CD4-positive, CD25-positive, alpha-beta regulatory T cell (primary cell): ENCODE data around the gene NKX2-2. TPM values are rescaled to one million over a fixed set of nuclear protein-coding genes. Genes with fewer than 3 reads are reported as not detected.
"Not testable (repeated sequence)": the region's sequence is repeated elsewhere in the genome, so short reads cannot be mapped to it uniquely, and the experiment has no call there.

Experiments used
- ATAC-seq, 2 donors: fragments of 150-1000 bp; cut with Tn5 transposase; one replicate each; pipeline ENCODE4 v1.10.0; 2021; ENCODE audit warnings: low read depth in 2 of 2, moderate number of reproducible peaks in 2 of 2, moderate library complexity in 1 of 2
- DNase-seq, 3 donors: peaks; one replicate each; pipeline versions ENCODE4 v3.0.0 to v3.0.0-alpha.2; 2012 to 2022; ENCODE audit warnings: mixed read lengths in 1 of 3
- H3K27ac ChIP-seq: one replicate; pipeline ENCODE4 v1.7.0; 2013; ENCODE audit warnings: mild to moderate bottlenecking, low read length; ENCODE audit not compliant: insufficient read depth, poor library complexity, severe bottlenecking
- H3K27me3 ChIP-seq: one replicate; pipeline ENCODE4 v1.7.0; 2013; ENCODE audit warnings: low read length; ENCODE audit not compliant: control insufficient read depth, insufficient read depth
- H3K36me3 ChIP-seq: one replicate; pipeline ENCODE4 v1.7.0; 2013; ENCODE audit warnings: mild to moderate bottlenecking, low read length, moderate library complexity; ENCODE audit not compliant: control insufficient read depth, insufficient read depth
- H3K4me1 ChIP-seq: 2 replicates; pipeline ENCODE4 v1.7.0; 2013; ENCODE audit warnings: mild to moderate bottlenecking, low read length; ENCODE audit not compliant: insufficient read depth, control insufficient read depth, poor library complexity, severe bottlenecking
- H3K4me3 ChIP-seq: one replicate; pipeline ENCODE4 v1.7.0; 2013; ENCODE audit warnings: low read depth, mild to moderate bottlenecking, low read length, moderate library complexity
- H3K9me3 ChIP-seq, 2 experiments: 1 replicate in 1 of 2; 2 replicates in 1 of 2; pipeline ENCODE4 v1.7.0; 2013; ENCODE audit warnings: low read length in 2 of 2, mild to moderate bottlenecking in 1 of 2, moderate library complexity in 1 of 2; ENCODE audit not compliant: control insufficient read depth in 2 of 2
- H3K27ac Mint-ChIP-seq, 3 donors: one replicate each; pipeline ENCODE4 v1.8.0; 2020 to 2022; ENCODE audit warnings: mild to moderate bottlenecking in 3 of 3, mixed read lengths in 3 of 3, moderate library complexity in 2 of 3
- H3K27me3 Mint-ChIP-seq: one replicate; pipeline ENCODE4 v1.8.0; 2022; ENCODE audit warnings: mild to moderate bottlenecking, mixed read lengths
- H3K36me3 Mint-ChIP-seq: one replicate; pipeline ENCODE4 v1.8.0; 2020; ENCODE audit warnings: mixed read lengths
- H3K4me1 Mint-ChIP-seq, 4 donors: one replicate each; pipeline ENCODE4 v1.8.0; 2020 to 2022; ENCODE audit warnings: mixed read lengths in 4 of 4, mild to moderate bottlenecking in 1 of 4
- H3K4me3 Mint-ChIP-seq, 4 donors: one replicate each; pipeline ENCODE4 v1.8.0; 2020 to 2022; ENCODE audit warnings: mild to moderate bottlenecking in 4 of 4, mixed read lengths in 4 of 4, moderate library complexity in 3 of 4
- H3K9me3 Mint-ChIP-seq, 7 donors: one replicate each; pipeline ENCODE4 v1.8.0; 2020 to 2022; ENCODE audit warnings: mixed read lengths in 7 of 7, mild to moderate bottlenecking in 3 of 7, moderate library complexity in 2 of 7
- polyA plus RNA-seq, 4 donors: library from polyadenylated mRNA; unstranded; fragments of 300-500 nt; fragmentation: Illumina TruSeq; gene quantifications; one replicate each; pipeline ENCODE4 v1.2.3, GENCODE V29; 2021
- total RNA-seq: library from RNA; stranded (reverse); gene quantifications from one replicate; pipeline ENCODE4 v1.2.3, GENCODE V29; 2022

Gene NKX2-2
- total and polyA plus RNA-seq, 5 donors from 2014 or later = not detected

DNA sequence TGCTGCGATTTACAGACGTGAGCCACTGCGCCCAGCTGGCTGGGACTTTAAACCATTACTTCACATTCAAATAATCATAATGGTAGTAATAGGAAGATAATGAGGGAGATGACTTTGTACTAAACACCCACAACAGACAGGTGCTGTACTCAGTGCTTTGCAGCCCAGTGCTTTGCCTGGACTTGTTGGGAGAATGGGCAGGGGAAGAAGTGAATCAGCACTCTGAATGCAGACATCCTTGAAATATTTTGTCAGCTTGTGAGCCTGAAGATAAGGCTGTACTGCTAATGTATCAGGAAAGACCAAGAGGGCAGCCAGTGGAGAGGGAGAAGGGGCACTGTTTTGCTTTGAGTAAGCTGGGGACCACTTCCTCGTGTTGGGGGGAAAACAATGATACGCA, 17.4 kb downstream of the NKX2-2 start:
- H3K4me3 ChIP-seq = no peak overlapping the region
- Mint-ChIP-seq H3K9me3 (peaks cover 0 to 2% (median 0%) of the 10 kb centered on the region in 7 donors), H3K27ac (no peak overlapping the region), H3K27me3 (peaks cover 33% of the 10 kb centered on the region), H3K36me3 (no peaks in the 10 kb centered on the region), H3K4me1 (no peaks in the 10 kb centered on the region), H3K4me3 (no peak overlapping the region)
- no peaks in the 10 kb centered on the region for H3K36me3 ChIP-seq
- H3K9me3 ChIP-seq = no peaks in the 10 kb centered on the region
- H3K27me3 ChIP-seq = peaks cover 22% of the 10 kb centered on the region
- H3K27ac ChIP-seq = no peak overlapping the region
- no peak for ATAC-seq
- no peaks in the 10 kb centered on the region for H3K4me1 ChIP-seq
- DNase-seq = no peak

DNA sequence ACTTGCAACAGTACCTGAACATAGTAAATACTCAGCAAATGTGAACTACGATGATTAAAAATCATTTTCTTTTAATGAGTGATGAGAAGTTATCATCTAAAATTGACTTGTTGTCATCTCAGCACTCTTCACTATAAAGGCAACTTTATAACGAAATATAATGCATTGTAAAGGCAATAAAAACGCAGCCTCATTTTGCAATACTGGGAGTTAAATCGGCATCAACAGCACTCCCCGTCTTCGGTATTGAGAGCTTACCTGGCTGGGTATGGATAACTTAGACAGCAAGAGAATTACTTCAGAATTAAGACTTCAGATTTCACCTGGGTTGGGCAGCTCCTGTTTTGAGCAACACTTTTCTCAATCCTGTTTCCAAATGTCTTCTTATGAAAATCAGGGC, 20.8 kb downstream of the NKX2-2 start:
- Mint-ChIP-seq H3K9me3 (peaks cover 0 to 3% (median 0%) of the 10 kb centered on the region in 7 donors), H3K27ac (no peak overlapping the region), H3K4me1 (no peaks in the 10 kb centered on the region), H3K36me3 (no peaks in the 10 kb centered on the region), H3K4me3 (no peak overlapping the region), H3K27me3 (peaks cover 48% of the 10 kb centered on the region)
- Histone ChIP-seq H3K4me3 (no peak overlapping the region), H3K4me1 (no peaks in the 10 kb centered on the region), H3K27ac (no peak overlapping the region), H3K36me3 (no peaks in the 10 kb centered on the region), H3K9me3 (no peaks in the 10 kb centered on the region), H3K27me3 (peaks cover 34% of the 10 kb centered on the region)
- DNase-seq = no peak
- ATAC-seq = no peak

- DNase-seq = no peak
Observed at GRCh38 chr20:21490105-21490504, 23.8 kb downstream of the NKX2-2 start.

GRCh38 chr20:21480144-21480543, 33.7 kb downstream of the NKX2-2 start:
- not testable (repeated sequence) for ATAC-seq, DNase-seq
- H3K27me3 Mint-ChIP-seq = peaks cover 48% of the 10 kb centered on the region

More at GRCh38 chr20:21490105-21490504, 23.8 kb downstream of the NKX2-2 start:
- Mint-ChIP-seq H3K9me3 (peaks cover 0 to 6% (median 4%) of the 10 kb centered on the region in 7 donors), H3K27ac (no peak overlapping the region), H3K4me3 (no peak overlapping the region), H3K4me1 (no peaks in the 10 kb centered on the region), H3K36me3 (no peaks in the 10 kb centered on the region), H3K27me3 (peaks cover 49% of the 10 kb centered on the region)
- no peaks in the 10 kb centered on the region for H3K4me1 ChIP-seq
- H3K36me3 ChIP-seq = no peaks in the 10 kb centered on the region
- H3K4me3 ChIP-seq = no peak overlapping the region
- H3K9me3 ChIP-seq = no peaks in the 10 kb centered on the region
- H3K27ac ChIP-seq = no peak overlapping the region
- H3K27me3 ChIP-seq = peaks cover 36% of the 10 kb centered on the region
- ATAC-seq = no peak

GRCh38 chr20:21465799-21466198, 48.1 kb downstream of the NKX2-2 start:
- no peak for ATAC-seq
- H3K9me3 Mint-ChIP-seq = peaks cover 0 to 8% (median 5%) of the 10 kb centered on the region in 7 donors
- no peak overlapping the region for H3K4me3 Mint-ChIP-seq
- Histone ChIP-seq H3K9me3 (peaks cover 0 to 4% of the 10 kb centered on the region in 2 experiments), H3K4me1 (no peaks in the 10 kb centered on the region), H3K4me3 (no peak overlapping the region), H3K27ac (no peak overlapping the region), H3K36me3 (no peaks in the 10 kb centered on the region), H3K27me3 (peaks cover 10% of the 10 kb centered on the region)
- no peak for DNase-seq
- no peaks in the 10 kb centered on the region for H3K36me3 Mint-ChIP-seq
- no peaks in the 10 kb centered on the region for H3K4me1 Mint-ChIP-seq
- H3K27me3 Mint-ChIP-seq = peaks cover 34% of the 10 kb centered on the region
- no peak overlapping the region for H3K27ac Mint-ChIP-seq

More at GRCh38 chr20:21480144-21480543, 33.7 kb downstream of the NKX2-2 start:
- H3K4me3 Mint-ChIP-seq, H3K36me3 Mint-ChIP-seq, H3K4me1 Mint-ChIP-seq, H3K36me3 ChIP-seq, H3K9me3 Mint-ChIP-seq, H3K4me1 ChIP-seq, H3K27ac ChIP-seq, H3K27ac Mint-ChIP-seq, H3K4me3 ChIP-seq, H3K9me3 ChIP-seq: not testable (repeated sequence)
- peaks cover 10% of the 10 kb centered on the region for H3K27me3 ChIP-seq

DNA sequence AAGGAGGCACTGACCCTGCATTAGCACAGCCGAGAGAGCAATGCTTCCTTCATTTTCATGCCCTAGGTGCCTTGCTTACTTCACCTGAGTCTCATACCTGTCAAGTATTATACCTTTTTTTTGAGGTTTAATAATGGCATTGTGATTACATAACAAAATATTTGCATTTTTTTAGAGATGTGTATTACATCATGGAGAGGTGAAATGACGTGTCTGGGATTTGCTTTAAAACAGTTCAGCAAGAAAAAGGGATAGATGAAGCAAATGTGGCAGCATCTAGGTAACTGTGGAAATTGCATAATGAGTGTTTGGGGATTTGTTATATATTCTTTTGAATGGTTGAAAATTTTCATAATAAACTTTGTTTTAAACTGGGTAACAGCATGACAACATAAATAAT, 48.9 kb downstream of the NKX2-2 start:
- Histone ChIP-seq H3K27me3 (peaks cover 10% of the 10 kb centered on the region), H3K4me1 (no peaks in the 10 kb centered on the region), H3K36me3 (no peaks in the 10 kb centered on the region), H3K27ac (no peak overlapping the region), H3K9me3 (peaks cover 0 to 4% of the 10 kb centered on the region in 2 experiments), H3K4me3 (no peak overlapping the region)
- Mint-ChIP-seq H3K36me3 (no peaks in the 10 kb centered on the region), H3K9me3 (peaks cover 0 to 8% (median 5%) of the 10 kb centered on the region in 7 donors), H3K4me3 (no peak overlapping the region), H3K27ac (no peak overlapping the region), H3K4me1 (no peaks in the 10 kb centered on the region), H3K27me3 (peaks cover 37% of the 10 kb centered on the region)
- DNase-seq = no peak
- no peak for ATAC-seq

Other genes starting within 250 kb of the NKX2-2 start
- 59.0 TPM for gene XRN2, start 210.7 kb downstream of the NKX2-2 start, total RNA-seq
- gene XRN2, start 210.7 kb downstream of the NKX2-2 start, polyA plus RNA-seq = 10 to 100 TPM; 65.0 to 81.0 (median 75.1) TPM
- not detected for gene NKX2-4, start 116.5 kb downstream of the NKX2-2 start, total RNA-seq
- gene NKX2-4, start 116.5 kb downstream of the NKX2-2 start, polyA plus RNA-seq = not detected
- not detected for gene PAX1, start 191.6 kb upstream of the NKX2-2 start, total RNA-seq
- gene PAX1, start 191.6 kb upstream of the NKX2-2 start, polyA plus RNA-seq = not detected